GM21576 (cell line): ENCODE data around the gene SLC7A4.
"Not testable (repeated sequence)": the region's sequence is repeated elsewhere in the genome, so short reads cannot be mapped to it uniquely, and the experiment has no call there.

Experiments used
- ATAC-seq: cut with Tn5 transposase; IDR thresholded peaks from one replicate; pipeline ENCODE4 v1.9.1; 2021; ENCODE audit warnings: mild to moderate bottlenecking, moderate library complexity; ENCODE audit not compliant: unreplicated experiment

Gene SLC7A4

GRCh38 chr22:21022955-21023614, 9.3 kb downstream of the SLC7A4 start:
- ATAC-seq = no peak

- no peak for ATAC-seq
Measured at GRCh38 chr22:21022507-21022906, 9.9 kb downstream of the SLC7A4 start.

- ATAC-seq = no peak
Measured at GRCh38 chr22:21020802-21021429, 11.4 kb downstream of the SLC7A4 start.

GRCh38 chr22:21018314-21018713, 14.0 kb downstream of the SLC7A4 start:
- no peak for ATAC-seq

GRCh38 chr22:21016644-21017420, 15.5 kb downstream of the SLC7A4 start:
- no peak for ATAC-seq

- ATAC-seq = no peak
Measured at GRCh38 chr22:21015466-21016006, 16.8 kb downstream of the SLC7A4 start.

- ATAC-seq = no peak
Measured at GRCh38 chr22:21014726-21015465, 17.5 kb downstream of the SLC7A4 start, which contains the start of gene P2RX6. Gene P2RX6 (plus strand): TSS chr22:21015165. CDS start chr22:21015175, 10 bp downstream.

GRCh38 chr22:21014202-21014725, 18.1 kb downstream of the SLC7A4 start:
- peak; percentile 76 for ATAC-seq

GRCh38 chr22:21013657-21014201, 18.6 kb downstream of the SLC7A4 start:
- ATAC-seq = no peak

- no peak for ATAC-seq
Measured at GRCh38 chr22:21012446-21013407, 19.6 kb downstream of the SLC7A4 start.

GRCh38 chr22:21010426-21011113, 21.8 kb downstream of the SLC7A4 start:
- ATAC-seq = no peak

GRCh38 chr22:21009638-21010425, 22.5 kb downstream of the SLC7A4 start:
- no peak for ATAC-seq

GRCh38 chr22:21009208-21009607, 23.2 kb downstream of the SLC7A4 start:
- ATAC-seq = not testable (repeated sequence)

GRCh38 chr22:21003782-21004181, 28.6 kb downstream of the SLC7A4 start:
- ATAC-seq = no peak

- peak; percentile 77 for ATAC-seq
Measured at GRCh38 chr22:21001601-21002325, 30.6 kb downstream of the SLC7A4 start, which contains the start of gene THAP7. Gene THAP7 (minus strand): TSS chr22:21002118. CDS start chr22:21001911, 207 bp downstream.

- ATAC-seq = no peak
Measured at GRCh38 chr22:21000987-21001600, 31.3 kb downstream of the SLC7A4 start.
